ENCODE results near the gene NEURL1B.

DNA sequence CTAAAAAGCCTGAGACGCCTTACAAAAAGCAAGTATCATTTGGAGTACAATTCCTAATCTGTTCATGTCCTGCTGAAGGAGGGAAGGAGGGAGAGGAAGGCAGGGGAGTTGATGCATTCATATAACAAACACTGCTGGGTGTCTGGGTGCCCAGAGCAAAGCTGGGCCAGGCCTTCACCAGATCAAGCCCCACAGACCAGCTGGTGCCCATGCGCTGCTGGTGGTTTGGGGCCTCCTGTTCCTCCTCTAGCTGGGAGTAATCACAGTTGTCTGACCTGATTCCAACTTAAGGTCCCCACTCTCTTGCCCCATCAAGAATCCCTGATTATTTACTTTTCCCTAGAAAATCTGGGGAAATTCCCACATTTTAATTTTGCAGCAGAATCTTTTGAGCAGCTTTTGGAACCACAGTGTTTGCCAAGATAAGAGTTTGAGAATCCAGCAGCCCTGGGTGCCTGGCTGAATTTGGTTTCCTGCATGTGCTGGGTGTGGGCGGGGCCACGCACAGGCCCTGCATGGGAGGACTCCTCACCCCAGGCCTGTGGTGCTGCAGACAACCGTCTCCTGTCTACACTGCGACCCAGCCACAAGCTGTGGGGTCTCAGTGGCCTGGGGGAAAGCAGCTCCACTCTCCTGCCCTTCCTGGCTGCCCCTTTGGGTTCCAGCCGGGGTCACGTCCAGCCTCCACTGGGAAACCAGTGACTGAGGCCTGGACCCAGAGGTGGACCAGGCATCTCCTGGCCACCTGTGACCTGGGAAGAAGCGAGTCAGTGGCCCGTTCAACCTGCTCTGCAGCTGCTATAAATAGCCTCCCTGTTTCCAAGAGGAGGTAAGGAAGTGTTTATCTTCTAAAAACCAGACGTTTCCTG is 47.5 kb downstream of the NEURL1B start:
- TF ChIP-seq, protein P1, sequence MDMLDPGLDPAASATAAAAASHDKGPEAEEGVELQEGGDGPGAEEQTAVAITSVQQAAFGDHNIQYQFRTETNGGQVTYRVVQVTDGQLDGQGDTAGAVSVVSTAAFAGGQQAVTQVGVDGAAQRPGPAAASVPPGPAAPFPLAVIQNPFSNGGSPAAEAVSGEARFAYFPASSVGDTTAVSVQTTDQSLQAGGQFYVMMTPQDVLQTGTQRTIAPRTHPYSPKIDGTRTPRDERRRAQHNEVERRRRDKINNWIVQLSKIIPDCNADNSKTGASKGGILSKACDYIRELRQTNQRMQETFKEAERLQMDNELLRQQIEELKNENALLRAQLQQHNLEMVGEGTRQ (IDR thresholded peaks at IDR 0.05; ENCODE audit: borderline replicate concordance, low read depth, low read length) = no peak
- TF ChIP-seq EP300 (IDR thresholded peaks at IDR 0.05; ENCODE audit: borderline replicate concordance in 1 of 2, low read depth in 1 of 2, low read length in 1 of 2) = no peak
- TF ChIP-seq, protein P2, sequence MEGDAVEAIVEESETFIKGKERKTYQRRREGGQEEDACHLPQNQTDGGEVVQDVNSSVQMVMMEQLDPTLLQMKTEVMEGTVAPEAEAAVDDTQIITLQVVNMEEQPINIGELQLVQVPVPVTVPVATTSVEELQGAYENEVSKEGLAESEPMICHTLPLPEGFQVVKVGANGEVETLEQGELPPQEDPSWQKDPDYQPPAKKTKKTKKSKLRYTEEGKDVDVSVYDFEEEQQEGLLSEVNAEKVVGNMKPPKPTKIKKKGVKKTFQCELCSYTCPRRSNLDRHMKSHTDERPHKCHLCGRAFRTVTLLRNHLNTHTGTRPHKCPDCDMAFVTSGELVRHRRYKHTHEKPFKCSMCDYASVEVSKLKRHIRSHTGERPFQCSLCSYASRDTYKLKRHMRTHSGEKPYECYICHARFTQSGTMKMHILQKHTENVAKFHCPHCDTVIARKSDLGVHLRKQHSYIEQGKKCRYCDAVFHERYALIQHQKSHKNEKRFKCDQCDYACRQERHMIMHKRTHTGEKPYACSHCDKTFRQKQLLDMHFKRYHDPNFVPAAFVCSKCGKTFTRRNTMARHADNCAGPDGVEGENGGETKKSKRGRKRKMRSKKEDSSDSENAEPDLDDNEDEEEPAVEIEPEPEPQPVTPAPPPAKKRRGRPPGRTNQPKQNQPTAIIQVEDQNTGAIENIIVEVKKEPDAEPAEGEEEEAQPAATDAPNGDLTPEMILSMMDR (IDR thresholded peaks at IDR 0.05) = no peak
- no peak for TF ChIP-seq EZH2phosphoT487 (IDR thresholded peaks at IDR 0.05; ENCODE audit: borderline replicate concordance, low read depth)
- no peak for TF ChIP-seq ZBTB33 (IDR thresholded peaks at IDR 0.05; ENCODE audit: borderline replicate concordance, low read depth)
- TF ChIP-seq, protein P3, sequence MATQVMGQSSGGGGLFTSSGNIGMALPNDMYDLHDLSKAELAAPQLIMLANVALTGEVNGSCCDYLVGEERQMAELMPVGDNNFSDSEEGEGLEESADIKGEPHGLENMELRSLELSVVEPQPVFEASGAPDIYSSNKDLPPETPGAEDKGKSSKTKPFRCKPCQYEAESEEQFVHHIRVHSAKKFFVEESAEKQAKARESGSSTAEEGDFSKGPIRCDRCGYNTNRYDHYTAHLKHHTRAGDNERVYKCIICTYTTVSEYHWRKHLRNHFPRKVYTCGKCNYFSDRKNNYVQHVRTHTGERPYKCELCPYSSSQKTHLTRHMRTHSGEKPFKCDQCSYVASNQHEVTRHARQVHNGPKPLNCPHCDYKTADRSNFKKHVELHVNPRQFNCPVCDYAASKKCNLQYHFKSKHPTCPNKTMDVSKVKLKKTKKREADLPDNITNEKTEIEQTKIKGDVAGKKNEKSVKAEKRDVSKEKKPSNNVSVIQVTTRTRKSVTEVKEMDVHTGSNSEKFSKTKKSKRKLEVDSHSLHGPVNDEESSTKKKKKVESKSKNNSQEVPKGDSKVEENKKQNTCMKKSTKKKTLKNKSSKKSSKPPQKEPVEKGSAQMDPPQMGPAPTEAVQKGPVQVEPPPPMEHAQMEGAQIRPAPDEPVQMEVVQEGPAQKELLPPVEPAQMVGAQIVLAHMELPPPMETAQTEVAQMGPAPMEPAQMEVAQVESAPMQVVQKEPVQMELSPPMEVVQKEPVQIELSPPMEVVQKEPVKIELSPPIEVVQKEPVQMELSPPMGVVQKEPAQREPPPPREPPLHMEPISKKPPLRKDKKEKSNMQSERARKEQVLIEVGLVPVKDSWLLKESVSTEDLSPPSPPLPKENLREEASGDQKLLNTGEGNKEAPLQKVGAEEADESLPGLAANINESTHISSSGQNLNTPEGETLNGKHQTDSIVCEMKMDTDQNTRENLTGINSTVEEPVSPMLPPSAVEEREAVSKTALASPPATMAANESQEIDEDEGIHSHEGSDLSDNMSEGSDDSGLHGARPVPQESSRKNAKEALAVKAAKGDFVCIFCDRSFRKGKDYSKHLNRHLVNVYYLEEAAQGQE (IDR thresholded peaks at IDR 0.05; ENCODE audit: low read depth, low read length) = no peak
- TF ChIP-seq NFIC (IDR thresholded peaks at IDR 0.05; ENCODE audit: borderline replicate concordance) = no peak
- no peak for TF ChIP-seq POLR2AphosphoS5 (IDR thresholded peaks at IDR 0.05; ENCODE audit: low read depth, low read length)
- no peak for TF ChIP-seq YY1 (IDR thresholded peaks at IDR 0.05; ENCODE audit: low read depth)
